ENCODE results near the gene SMYD5. TPM values are rescaled to one million over a fixed set of nuclear protein-coding genes. Genes with fewer than 3 reads are reported as not detected.

The SMYD5 gene
- total RNA-seq, 4 donors from 2014 or later = 5.1 to 46.2 (median 15.6) TPM

DNA sequence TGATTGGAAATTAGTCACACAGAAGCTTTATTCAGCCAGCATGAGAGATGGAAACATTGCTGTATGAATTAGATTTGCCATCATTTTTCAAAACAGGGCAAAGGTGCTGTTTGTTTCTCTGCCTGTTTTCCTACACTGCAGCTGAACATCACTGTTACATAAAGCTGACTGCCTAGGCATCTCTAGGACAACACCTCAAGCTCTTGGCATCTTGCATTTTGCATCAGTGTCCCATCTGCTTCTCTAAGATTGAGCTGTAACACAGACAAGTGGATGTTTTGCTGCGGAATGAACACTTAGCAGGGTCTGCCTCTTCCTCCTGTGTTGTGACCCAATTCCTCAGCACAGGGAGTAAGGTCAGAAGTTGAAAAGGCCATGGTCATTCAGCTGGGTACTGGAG, 24.9 kb downstream of the SMYD5 start:
- peaks cover 0 to 36% (median under 1%) of the 10 kb centered on the region in 3 donors for H3K36me3 ChIP-seq
- no peak for TF ChIP-seq POLR2A (IDR thresholded peaks at IDR 0.05)
- TF ChIP-seq, protein P1, sequence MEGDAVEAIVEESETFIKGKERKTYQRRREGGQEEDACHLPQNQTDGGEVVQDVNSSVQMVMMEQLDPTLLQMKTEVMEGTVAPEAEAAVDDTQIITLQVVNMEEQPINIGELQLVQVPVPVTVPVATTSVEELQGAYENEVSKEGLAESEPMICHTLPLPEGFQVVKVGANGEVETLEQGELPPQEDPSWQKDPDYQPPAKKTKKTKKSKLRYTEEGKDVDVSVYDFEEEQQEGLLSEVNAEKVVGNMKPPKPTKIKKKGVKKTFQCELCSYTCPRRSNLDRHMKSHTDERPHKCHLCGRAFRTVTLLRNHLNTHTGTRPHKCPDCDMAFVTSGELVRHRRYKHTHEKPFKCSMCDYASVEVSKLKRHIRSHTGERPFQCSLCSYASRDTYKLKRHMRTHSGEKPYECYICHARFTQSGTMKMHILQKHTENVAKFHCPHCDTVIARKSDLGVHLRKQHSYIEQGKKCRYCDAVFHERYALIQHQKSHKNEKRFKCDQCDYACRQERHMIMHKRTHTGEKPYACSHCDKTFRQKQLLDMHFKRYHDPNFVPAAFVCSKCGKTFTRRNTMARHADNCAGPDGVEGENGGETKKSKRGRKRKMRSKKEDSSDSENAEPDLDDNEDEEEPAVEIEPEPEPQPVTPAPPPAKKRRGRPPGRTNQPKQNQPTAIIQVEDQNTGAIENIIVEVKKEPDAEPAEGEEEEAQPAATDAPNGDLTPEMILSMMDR (IDR thresholded peaks at IDR 0.05) = no peak
- H3K9me3 ChIP-seq = no peaks in the 10 kb centered on the region
- no peaks in the 10 kb centered on the region for H3K27me3 ChIP-seq
- H3K4me3 ChIP-seq = no peak overlapping the region
- no peak overlapping the region for H3K27ac ChIP-seq
- peaks cover 0 to 28% (median 3%) of the 10 kb centered on the region in 4 donors for H3K4me1 ChIP-seq
- no peak for DNase-seq

DNA sequence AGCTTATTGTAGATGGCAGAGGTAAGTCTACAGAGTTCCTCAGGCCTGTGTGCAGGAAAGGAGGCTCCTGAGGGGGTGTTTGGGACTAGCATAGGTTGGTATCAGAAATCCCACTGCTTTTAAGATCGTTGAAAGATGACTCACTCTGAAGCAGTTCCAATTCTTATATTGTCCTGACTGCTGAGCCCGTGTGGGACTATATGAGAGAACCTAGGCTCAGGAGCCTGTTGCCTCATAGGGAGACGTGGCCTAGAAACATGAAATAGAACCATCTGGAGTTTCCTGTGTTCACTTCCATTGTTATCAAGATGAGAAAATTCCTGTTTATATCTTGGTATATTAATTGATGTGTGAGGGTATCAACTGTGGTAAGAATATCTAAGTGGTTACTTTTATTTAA, 25.7 kb downstream of the SMYD5 start:
- Histone ChIP-seq H3K4me1 (peaks cover 0 to 27% (median 3%) of the 10 kb centered on the region in 4 donors), H3K27ac (no peak overlapping the region), H3K4me3 (no peak overlapping the region), H3K36me3 (peaks cover 3 to 44% (median 3%) of the 10 kb centered on the region in 3 donors), H3K27me3 (no peaks in the 10 kb centered on the region), H3K9me3 (no peaks in the 10 kb centered on the region)
- no peak for TF ChIP-seq POLR2A (IDR thresholded peaks at IDR 0.05)
- TF ChIP-seq, protein P1 (IDR thresholded peaks at IDR 0.05) = no peak
- no peak for DNase-seq

DNA sequence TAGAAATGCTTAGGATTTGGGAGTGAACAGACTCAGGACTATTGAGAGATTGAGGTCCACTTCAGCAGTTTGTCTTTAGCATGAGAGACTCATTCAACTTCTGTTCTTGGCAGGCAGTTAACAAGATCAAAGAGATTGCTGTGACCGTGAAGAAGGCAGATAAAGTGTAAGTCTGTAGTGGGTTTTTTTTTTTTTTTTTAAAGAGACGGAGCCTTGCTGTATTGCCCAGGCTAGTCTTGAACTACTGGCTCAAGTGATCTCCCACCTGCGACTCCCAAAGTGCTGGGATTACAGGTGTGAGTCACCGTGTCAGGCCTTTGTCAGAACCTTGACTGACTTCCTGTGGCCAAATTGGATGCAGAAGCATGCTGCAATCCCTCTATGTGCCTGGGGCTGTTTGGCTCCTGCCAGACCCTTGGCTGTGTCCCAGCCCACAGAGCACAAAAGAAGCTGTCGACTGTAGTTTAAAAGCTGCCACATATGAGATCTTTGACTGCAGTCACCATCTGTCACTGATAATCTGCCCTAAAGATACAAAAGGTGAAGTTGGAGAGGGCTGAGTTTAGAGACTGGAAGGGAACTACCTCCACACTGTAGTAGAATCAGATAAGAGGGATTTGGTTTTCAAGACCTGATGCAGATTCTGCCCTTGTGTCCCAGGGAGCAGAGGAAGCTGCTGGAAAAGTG, 30.0 kb downstream of the SMYD5 start:
- H3K4me3 ChIP-seq = no peak overlapping the region
- H3K9me3 ChIP-seq = no peaks in the 10 kb centered on the region
- no peaks in the 10 kb centered on the region for H3K27me3 ChIP-seq
- H3K27ac ChIP-seq = no peak overlapping the region
- H3K4me1 ChIP-seq = no peaks in the 10 kb centered on the region
- H3K36me3 ChIP-seq = peaks cover 3 to 87% (median 3%) of the 10 kb centered on the region in 3 donors
- TF ChIP-seq, protein P1 (IDR thresholded peaks at IDR 0.05) = no peak
- no peak for TF ChIP-seq POLR2A (IDR thresholded peaks at IDR 0.05)
- no peak for DNase-seq

DNA sequence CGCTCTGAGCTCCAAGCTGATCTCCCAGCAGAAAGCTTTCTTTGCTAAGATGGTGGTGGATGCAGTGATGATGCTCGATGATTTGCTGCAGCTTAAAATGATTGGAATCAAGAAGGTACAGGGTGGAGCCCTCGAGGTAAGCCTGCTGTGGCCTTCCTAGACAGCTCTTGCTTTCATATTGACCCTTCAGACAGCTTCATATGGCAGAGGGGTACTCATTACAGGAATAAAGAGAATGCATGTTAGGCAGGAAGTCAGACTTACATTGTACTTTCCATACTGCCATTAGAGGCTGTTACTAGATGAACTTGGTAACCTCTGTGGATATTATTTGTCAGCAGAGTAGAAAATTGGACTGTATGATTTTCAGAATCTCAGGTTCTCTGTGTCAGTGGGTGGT, 30.5 kb downstream of the SMYD5 start:
- H3K36me3 ChIP-seq = peaks cover 3 to 87% (median 3%) of the 10 kb centered on the region in 3 donors

DNA sequence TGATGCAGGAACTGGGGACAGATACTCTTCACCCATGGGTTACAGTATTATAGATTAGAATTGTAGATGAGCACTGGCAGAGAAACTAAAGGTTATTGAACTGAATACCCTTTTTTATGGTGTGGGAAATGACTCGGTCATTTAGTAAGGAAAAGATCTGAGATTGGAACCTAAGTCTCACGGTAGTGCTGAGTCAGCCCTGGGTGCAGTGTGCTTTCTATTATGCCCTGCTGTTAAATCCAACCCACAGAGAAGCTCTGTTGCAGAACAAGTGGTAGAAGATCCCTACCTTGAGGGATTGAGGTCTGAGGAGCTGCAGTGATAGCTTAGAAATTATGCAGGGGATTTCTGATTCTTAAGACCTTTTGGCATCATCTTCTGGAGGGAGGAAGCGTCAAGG, 32.8 kb downstream of the SMYD5 start:
- H3K36me3 ChIP-seq = peaks cover 3 to 98% (median 3%) of the 10 kb centered on the region in 3 donors
- TF ChIP-seq POLR2A (IDR thresholded peaks at IDR 0.05) = no peak
- TF ChIP-seq, protein P1 (IDR thresholded peaks at IDR 0.05) = no peak

More for the DNA sequence above, 30.5 kb downstream of the SMYD5 start:
- Histone ChIP-seq H3K27ac (no peak overlapping the region), H3K9me3 (no peaks in the 10 kb centered on the region), H3K4me1 (no peaks in the 10 kb centered on the region), H3K27me3 (no peaks in the 10 kb centered on the region), H3K4me3 (no peak overlapping the region)
- no peak for TF ChIP-seq POLR2A (IDR thresholded peaks at IDR 0.05)
- TF ChIP-seq, protein P1 (IDR thresholded peaks at IDR 0.05) = no peak
- no peak for DNase-seq

More for the DNA sequence above, 32.8 kb downstream of the SMYD5 start:
- no peaks in the 10 kb centered on the region for H3K4me1 ChIP-seq
- DNase-seq = no peak
- H3K27ac ChIP-seq = no peak overlapping the region
- no peak overlapping the region for H3K4me3 ChIP-seq
- no peaks in the 10 kb centered on the region for H3K9me3 ChIP-seq
- no peaks in the 10 kb centered on the region for H3K27me3 ChIP-seq

All from Peyer's patch (tissue), 4 donors.